Suprapubic skin (tissue), 4 donors: ENCODE data around the gene CACNA2D2.

Experiments
- CTCF ChIP-seq, 2 donors: fragments of 200-600 bp in 1 of 2; fragments of 450-650 bp in 1 of 2; sonication (generic) in 1 of 2; IDR thresholded peaks; one replicate each; pipeline ENCODE4 v1.5.1; 2016 to 2019; ENCODE audit warnings: antibody characterized with exemption in 2 of 2, mild to moderate bottlenecking in 1 of 2, moderate library complexity in 1 of 2
- EP300 ChIP-seq: sonication (generic); formaldehyde crosslinking; IDR thresholded peaks from one replicate; pipeline ENCODE4 v1.6.1; 2017; ENCODE audit warnings: antibody characterized with exemption
- POLR2A ChIP-seq, 2 donors: fragments of 450-650 bp; IDR thresholded peaks; one replicate each; pipeline ENCODE4 v1.6.1; 2017; ENCODE audit warnings: antibody characterized with exemption in 2 of 2, mild to moderate bottlenecking in 2 of 2, moderate library complexity in 2 of 2
- POLR2AphosphoS5 ChIP-seq, 3 donors: sonication (generic); formaldehyde crosslinking; IDR thresholded peaks; one replicate each; pipeline ENCODE4 v1.6.1; 2017; ENCODE audit warnings: antibody characterized with exemption in 3 of 3

GRCh38 chr3:50352781-50353180 lies 150.7 kb downstream of the CACNA2D2 start:
- no peak for TF ChIP-seq POLR2A (IDR thresholded peaks at IDR 0.05)
- TF ChIP-seq CTCF (IDR thresholded peaks at IDR 0.05), result peak in 1 of 2 donors; percentile 2
- no peak for TF ChIP-seq POLR2AphosphoS5 (IDR thresholded peaks at IDR 0.05)
- no peak for TF ChIP-seq EP300
